Measurements from ENCODE around the gene RPL3. TPM values are rescaled to one million over a fixed set of nuclear protein-coding genes. Genes with fewer than 3 reads are reported as not detected.

The RPL3 gene
- total and polyA plus RNA-seq, 3 donors from 2014 or later = 1,087 to 2,075 (median 2,042) TPM

DNA sequence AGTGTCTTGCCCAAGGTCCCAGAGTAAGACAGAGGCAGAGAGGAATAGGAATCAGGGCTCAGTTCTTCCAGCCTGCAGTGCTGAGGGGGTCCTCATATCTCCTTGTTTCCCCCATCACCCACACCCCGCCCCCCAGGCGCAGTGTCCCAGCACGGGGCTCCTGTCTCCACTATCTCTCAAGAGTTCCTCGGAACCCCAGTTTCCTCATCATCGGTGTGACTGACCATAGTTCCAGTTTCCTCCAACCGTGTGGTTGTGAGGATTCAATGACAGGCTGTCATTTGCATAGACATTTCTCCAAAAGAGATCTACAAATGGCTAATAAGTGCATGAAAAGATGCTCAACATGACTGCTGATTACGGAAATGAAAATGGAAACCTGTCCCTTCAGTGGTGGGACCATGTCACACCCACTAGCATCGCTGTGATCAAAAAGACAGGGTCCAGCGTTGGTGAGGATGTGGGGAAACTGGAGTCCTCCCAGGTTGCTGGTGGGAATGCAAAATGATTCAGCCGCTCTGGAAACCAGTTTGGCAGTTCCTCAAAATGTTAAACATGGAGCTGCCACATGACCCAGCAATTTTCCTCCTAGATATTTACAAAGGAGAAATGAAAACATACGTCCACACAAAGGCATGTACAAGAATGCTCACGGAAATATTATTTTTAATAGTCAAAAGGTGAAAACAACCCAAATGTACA lies 42.8 kb downstream of the RPL3 start:
- Histone ChIP-seq H3K27ac (no peak overlapping the region), H3K9me3 (no peaks in the 10 kb centered on the region), H3K36me3 (ENCODE audit: low read depth, missing control alignments) (no peaks in the 10 kb centered on the region), H3K4me1 (no peaks in the 10 kb centered on the region), H3K27me3 (no peaks in the 10 kb centered on the region), H3K4me3 (no peak overlapping the region)
- 88% methylated on average over 12 of the region's 12 CpGs for WGBS, 2 donors
- no peak for DNase-seq
- no peak for TF ChIP-seq POLR2A (IDR thresholded peaks at IDR 0.05)
- TF ChIP-seq, protein P1, sequence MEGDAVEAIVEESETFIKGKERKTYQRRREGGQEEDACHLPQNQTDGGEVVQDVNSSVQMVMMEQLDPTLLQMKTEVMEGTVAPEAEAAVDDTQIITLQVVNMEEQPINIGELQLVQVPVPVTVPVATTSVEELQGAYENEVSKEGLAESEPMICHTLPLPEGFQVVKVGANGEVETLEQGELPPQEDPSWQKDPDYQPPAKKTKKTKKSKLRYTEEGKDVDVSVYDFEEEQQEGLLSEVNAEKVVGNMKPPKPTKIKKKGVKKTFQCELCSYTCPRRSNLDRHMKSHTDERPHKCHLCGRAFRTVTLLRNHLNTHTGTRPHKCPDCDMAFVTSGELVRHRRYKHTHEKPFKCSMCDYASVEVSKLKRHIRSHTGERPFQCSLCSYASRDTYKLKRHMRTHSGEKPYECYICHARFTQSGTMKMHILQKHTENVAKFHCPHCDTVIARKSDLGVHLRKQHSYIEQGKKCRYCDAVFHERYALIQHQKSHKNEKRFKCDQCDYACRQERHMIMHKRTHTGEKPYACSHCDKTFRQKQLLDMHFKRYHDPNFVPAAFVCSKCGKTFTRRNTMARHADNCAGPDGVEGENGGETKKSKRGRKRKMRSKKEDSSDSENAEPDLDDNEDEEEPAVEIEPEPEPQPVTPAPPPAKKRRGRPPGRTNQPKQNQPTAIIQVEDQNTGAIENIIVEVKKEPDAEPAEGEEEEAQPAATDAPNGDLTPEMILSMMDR (IDR thresholded peaks at IDR 0.05) = no peak
- intact Hi-C loops (cut with DNase I; ENCODE audit: low total_unique reads) = no loop called here

DNA sequence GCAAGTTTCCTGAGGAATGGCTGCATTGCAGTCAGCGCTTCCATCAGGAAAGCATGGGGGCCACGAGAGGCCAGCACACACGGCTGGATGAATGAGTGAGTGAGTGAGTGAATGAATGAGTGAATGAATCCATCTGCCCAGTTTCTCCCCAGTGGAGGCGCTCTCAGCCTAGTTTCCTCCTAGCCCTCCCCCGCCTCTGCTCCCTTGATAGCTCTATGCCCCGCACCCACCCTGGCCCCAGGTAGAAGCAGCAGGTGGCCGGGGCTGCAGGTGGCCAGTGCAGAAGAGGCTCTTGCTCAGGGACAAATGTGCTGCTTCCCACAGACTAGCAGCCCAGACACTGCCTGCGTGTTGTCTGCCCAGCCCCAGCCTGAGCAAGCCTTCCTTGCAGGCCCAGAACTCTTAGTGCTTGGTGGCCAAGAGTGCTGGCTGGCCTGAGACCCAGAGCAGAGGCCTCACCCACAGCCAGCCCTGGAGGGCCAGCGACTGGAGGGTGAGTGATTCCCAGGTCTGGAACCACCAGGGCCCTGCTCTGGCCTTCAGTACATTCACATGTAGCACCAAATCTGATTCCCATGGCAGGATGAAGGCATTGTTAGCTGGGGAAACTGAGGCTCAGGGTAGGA lies 43.5 kb downstream of the RPL3 start:
- 86% methylated on average over 4 to 9 of the region's 9 CpGs for WGBS, 2 donors

DNA sequence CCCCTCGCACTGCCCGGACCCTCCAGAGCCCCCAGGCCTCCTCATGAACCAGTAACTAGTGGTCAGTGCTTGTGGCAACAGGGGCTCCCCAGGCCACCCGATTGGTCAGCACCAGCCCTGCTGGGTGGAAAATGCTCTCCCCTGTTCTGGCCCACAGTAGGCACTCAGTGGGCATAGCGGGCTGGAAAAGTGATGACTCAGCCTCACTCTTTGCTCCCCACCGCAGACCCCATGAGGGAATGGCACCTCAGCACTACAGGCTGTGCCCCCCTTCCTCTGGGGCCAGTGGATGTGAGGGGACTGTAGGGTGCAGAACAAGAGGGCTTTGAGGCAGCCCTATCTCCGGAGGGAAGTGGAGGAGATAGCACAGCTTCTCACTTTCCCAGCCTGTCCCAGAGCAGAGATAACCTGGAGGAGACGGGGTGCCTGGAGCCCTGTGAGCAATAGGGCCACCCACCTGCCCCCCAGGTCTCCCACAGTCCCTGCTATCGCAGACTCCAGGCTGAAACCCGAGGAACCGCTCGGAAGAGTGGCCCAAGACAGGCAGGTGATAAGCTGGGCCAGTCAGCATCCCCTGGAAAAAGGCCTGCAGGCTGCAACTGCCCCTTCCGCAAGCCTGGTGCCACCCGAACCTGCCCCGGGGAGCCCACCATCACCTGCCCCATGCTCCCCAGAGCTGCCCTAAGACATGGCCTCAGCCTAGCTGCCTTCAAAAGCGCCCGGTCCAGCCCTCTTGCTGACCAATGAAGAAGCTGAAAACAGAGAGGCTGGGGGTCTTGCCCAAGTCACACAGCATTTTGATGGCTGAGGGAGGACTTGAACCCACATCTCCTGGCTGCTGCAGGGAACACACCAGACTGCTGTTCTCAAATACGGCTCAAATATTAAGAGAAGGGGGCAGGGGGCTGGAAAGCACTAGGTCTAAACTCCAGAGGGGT lies 45.2 kb downstream of the RPL3 start:
- Histone ChIP-seq H3K27ac (no peak overlapping the region), H3K9me3 (no peaks in the 10 kb centered on the region), H3K27me3 (no peaks in the 10 kb centered on the region), H3K4me3 (no peak overlapping the region), H3K36me3 (ENCODE audit: low read depth, missing control alignments) (no peaks in the 10 kb centered on the region), H3K4me1 (no peaks in the 10 kb centered on the region)
- WGBS, 2 donors = 84 to 94% methylated on average over 7 to 17 of the region's 17 CpGs
- intact Hi-C loops (cut with DNase I; ENCODE audit: low total_unique reads) = no loop called here
- TF ChIP-seq, protein P1 (IDR thresholded peaks at IDR 0.05) = no peak
- TF ChIP-seq POLR2A (IDR thresholded peaks at IDR 0.05) = no peak
- DNase-seq = no peak

More for the DNA sequence above, 43.5 kb downstream of the RPL3 start:
- Histone ChIP-seq H3K4me3 (no peak overlapping the region), H3K27ac (no peak overlapping the region), H3K36me3 (ENCODE audit: low read depth, missing control alignments) (no peaks in the 10 kb centered on the region), H3K27me3 (no peaks in the 10 kb centered on the region), H3K4me1 (no peaks in the 10 kb centered on the region), H3K9me3 (no peaks in the 10 kb centered on the region)
- intact Hi-C loops (cut with DNase I; ENCODE audit: low total_unique reads) = no loop called here
- no peak for DNase-seq
- TF ChIP-seq, protein P1 (IDR thresholded peaks at IDR 0.05) = no peak
- no peak for TF ChIP-seq POLR2A (IDR thresholded peaks at IDR 0.05)

DNA sequence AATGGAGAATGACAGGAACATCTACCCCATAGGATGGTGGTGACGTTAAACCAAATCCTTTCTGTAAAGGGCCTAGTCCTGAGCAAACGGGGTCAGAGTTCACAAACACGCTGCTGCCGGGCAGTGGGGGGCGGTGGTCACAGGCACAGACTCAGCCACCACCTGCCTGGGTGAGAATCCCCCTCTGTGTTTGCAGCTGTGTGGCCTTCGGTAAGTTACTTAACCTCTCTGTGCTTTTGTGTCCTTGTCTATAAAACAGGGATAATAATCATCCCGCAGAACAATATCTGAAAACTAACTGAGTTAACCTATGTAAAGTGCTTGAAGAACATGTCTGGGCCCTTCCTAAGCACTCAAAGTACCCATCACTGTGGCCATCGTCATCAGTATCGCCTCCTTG lies 48.6 kb downstream of the RPL3 start:
- intact Hi-C loops (cut with DNase I; ENCODE audit: low total_unique reads) = no loop called here
- Histone ChIP-seq H3K9me3 (no peaks in the 10 kb centered on the region), H3K4me1 (no peaks in the 10 kb centered on the region), H3K36me3 (ENCODE audit: low read depth, missing control alignments) (no peaks in the 10 kb centered on the region), H3K27me3 (no peaks in the 10 kb centered on the region), H3K27ac (no peak overlapping the region), H3K4me3 (no peak overlapping the region)
- 91 to 96% methylated on average over 9 of the region's 9 CpGs for WGBS, 2 donors
- TF ChIP-seq, protein P1 (IDR thresholded peaks at IDR 0.05) = no peak
- TF ChIP-seq POLR2A (IDR thresholded peaks at IDR 0.05) = no peak
- DNase-seq = no peak

Data from testis (tissue), 3 donors.